HepG2 (cell line): ENCODE measurements around the gene OR1M1. TPM values are rescaled to one million over a fixed set of nuclear protein-coding genes. Genes with fewer than 3 reads are reported as not detected.

Experiments used
- ATAC-seq: fragments of 200-7000 bp; cut with Tn5 transposase; 3 replicates; pipeline ENCODE4 v1.9.1; 2020; ENCODE audit warnings: mild to moderate bottlenecking, moderate library complexity
- BruUV-seq: library from RNA; stranded (reverse); fragments of 400-500 nt; replicated peaks from 2 replicates; lab custom pipeline; 2021; lab: Mats Ljungman, UMichigan
- CTCF ChIA-PET: fragments of 300-600 bp; formaldehyde crosslinking; extraction: SDS; loops from one replicate; lab custom pipeline; 2021; ENCODE audit warnings: low total read pairs, inconsistent platforms, low intra/inter-chr PET ratio; lab: Yijun Ruan, JAX
- POLR2A ChIA-PET: fragments of 350-600 bp; sonication (Branson Sonifier 250); formaldehyde crosslinking; loops from one replicate; lab custom pipeline; 2020; ENCODE audit warnings: antibody characterized with exemption, inconsistent platforms; lab: Yijun Ruan, JAX
- DNase-seq: peaks from one replicate; pipeline ENCODE4 v3.0.0-alpha.2; 2015; ENCODE audit warnings: low spot score
- FAIRE-seq: peaks from 3 replicates; lab custom pipeline; 2011; peaks lifted over from hg19 to GRCh38; lab: Jason Lieb, UNC
- H2AFZ ChIP-seq: one replicate; pipeline ENCODE4 v1.6.1; 2011; ENCODE audit warnings: low read length, inconsistent platforms
- H3K27ac ChIP-seq: fragments of 300-600 bp; 3 replicates; pipeline ENCODE4 v1.8.0; 2011; ENCODE audit warnings: mixed run types, mild to moderate bottlenecking, mixed read lengths, low read length, inconsistent platforms; ENCODE audit not compliant: insufficient read depth; ENCODE audit errors: extremely low read length
- H3K27me3 ChIP-seq, 2 experiments: fragments of 200-600 bp in 1 of 2; 2 replicates in 1 of 2; 3 replicates in 1 of 2; pipeline versions ENCODE4 v1.6.0 to v1.8.0; 2011; ENCODE audit warnings: low read length in 2 of 2, mild to moderate bottlenecking in 2 of 2, moderate library complexity in 2 of 2, inconsistent platforms in 1 of 2; ENCODE audit not compliant: insufficient read depth in 2 of 2, control insufficient read depth in 1 of 2
- H3K36me3 ChIP-seq, 2 experiments: fragments of 200-600 bp in 1 of 2; replicated peaks in 1 of 2; 2 replicates in 1 of 2; 3 replicates in 1 of 2; pipeline versions ENCODE4 v1.5.1 to v1.8.0; 2011; ENCODE audit warnings: low read length in 2 of 2, inconsistent platforms in 1 of 2; ENCODE audit not compliant: insufficient read depth in 2 of 2, control insufficient read depth in 1 of 2
- H3K4me1 ChIP-seq: 2 replicates; pipeline ENCODE4 v1.5.1; 2012; ENCODE audit warnings: low read length, inconsistent platforms; ENCODE audit not compliant: insufficient read depth
- H3K4me2 ChIP-seq: 2 replicates; pipeline ENCODE4 v1.6.0; 2011; ENCODE audit warnings: low read depth, low read length, inconsistent platforms
- H3K4me3 ChIP-seq, 3 experiments: fragments of 200-600 bp in 1 of 3; sonication (generic), shearing (Covaris generic) in 1 of 3; replicated peaks in 1 of 3; 2 replicates each; pipeline ENCODE4 v1.5.1; 2011 to 2016; ENCODE audit warnings: low read length in 3 of 3, inconsistent platforms in 2 of 3, low read depth in 2 of 3, mild to moderate bottlenecking in 2 of 3, control low read depth in 1 of 3, mixed read lengths in 1 of 3; ENCODE audit not compliant: insufficient read depth in 1 of 3
- H3K79me2 ChIP-seq: one replicate; pipeline ENCODE4 v1.6.1; 2011; ENCODE audit warnings: low read length, inconsistent platforms; ENCODE audit not compliant: insufficient read depth
- H3K9ac ChIP-seq: 2 replicates; pipeline ENCODE4 v1.6.0; 2011; ENCODE audit warnings: mild to moderate bottlenecking, low read depth, low read length, inconsistent platforms; ENCODE audit not compliant: insufficient read depth
- H3K9me3 ChIP-seq: 2 replicates; pipeline ENCODE4 v1.5.1; 2012; ENCODE audit warnings: mild to moderate bottlenecking, low read length
- H4K20me1 ChIP-seq: 2 replicates; pipeline ENCODE4 v1.6.0; 2011; ENCODE audit warnings: inconsistent platforms, mild to moderate bottlenecking, low read length, moderate library complexity; ENCODE audit not compliant: insufficient read depth
- ATM ChIP-seq: fragments of 450-650 bp; IDR thresholded peaks from 2 replicates; pipeline ENCODE4 v1.7.1; 2017; ENCODE audit warnings: mild to moderate bottlenecking, borderline replicate concordance
- YEATS2 ChIP-seq: sonication (generic); formaldehyde crosslinking; IDR thresholded peaks from 2 replicates; pipeline ENCODE4 v1.4.0; 2020; ENCODE audit warnings: missing genetic modification reagents, borderline replicate concordance
- ZNF235 ChIP-seq: sonication (generic); formaldehyde crosslinking; IDR thresholded peaks from 2 replicates; pipeline ENCODE4 v1.8.1; 2023; ENCODE audit warnings: mild to moderate bottlenecking, missing genetic modification reagents, borderline replicate concordance
- ZNF674 ChIP-seq: sonication (generic); formaldehyde crosslinking; IDR thresholded peaks from 2 replicates; pipeline ENCODE4 v1.5.0; 2020; ENCODE audit warnings: low read depth, mild to moderate bottlenecking, missing genetic modification reagents
- ZNF781 ChIP-seq: sonication (generic); formaldehyde crosslinking; IDR thresholded peaks from 2 replicates; pipeline ENCODE4 v1.5.1; 2020; ENCODE audit warnings: borderline replicate concordance, mild to moderate bottlenecking, missing genetic modification reagents; ENCODE audit errors: not compliant biosample characterization
- WGBS: methylation state at CpG from one replicate; pipeline ENCODE4 v1.1.6; 2017; ENCODE audit warnings: low lambda C conversion rate; 5-methylcytosine and 5-hydroxymethylcytosine counted together
- in situ Hi-C: cut with HindIII; loops from 2 replicates; pipeline ENCODE4 v1.10.0; 2017; ENCODE audit warnings: low pct_unique_long_range_greater_than_20kb; ENCODE audit not compliant: extremely low pct_ligation_motif_present
- intact Hi-C: fragments of 100-400 bp; cut with micrococcal nuclease; formaldehyde crosslinking; loops from one replicate; pipeline ENCODE4 v1.10.0; 2022; ENCODE audit not compliant: unreplicated experiment
- polyA plus RNA-seq, 8 experiments: library from polyadenylated mRNA; depleted of rRNA in 3 of 8; stranded (reverse) in 7 of 8; unstranded in 1 of 8; fragments of >200 nt; fragmentation: Illumina TruSeq in 4 of 8; extraction: Trizol in 4 of 8; gene quantifications; 2 replicates each; pipeline versions ENCODE4 v1.2.1 to v1.2.3, GENCODE V29; 2011 to 2016; ENCODE audit warnings: low read depth in 4 of 8, missing spikeins in 1 of 8, mixed read lengths in 1 of 8; ENCODE audit not compliant: insufficient read depth in 1 of 8
- total RNA-seq, 5 experiments: library from RNA; depleted of rRNA; stranded (reverse); fragments of >200 nt; fragmentation: Illumina TruSeq; extraction: Trizol; gene quantifications; 2 replicates each; pipeline ENCODE4 v1.2.3, GENCODE V29; 2016; ENCODE audit warnings: low read depth in 1 of 5
- TF ChIP-seq, protein P1 (sequence below): sonication (generic); formaldehyde crosslinking; IDR thresholded peaks from 2 replicates; pipeline ENCODE4 v1.9.0; 2021; ENCODE audit warnings: missing genetic modification reagents, mild to moderate bottlenecking, borderline replicate concordance
- TF ChIP-seq, protein P2 (sequence below): sonication (generic); formaldehyde crosslinking; IDR thresholded peaks from 2 replicates; pipeline ENCODE4 v1.8.0; 2022; ENCODE audit warnings: mild to moderate bottlenecking, missing genetic modification reagents
- TF ChIP-seq, protein P3 (sequence below): sonication (generic); formaldehyde crosslinking; IDR thresholded peaks from 2 replicates; pipeline ENCODE4 v1.5.1; 2020; ENCODE audit warnings: mild to moderate bottlenecking, missing genetic modification reagents, moderate library complexity

Gene OR1M1
- total and polyA plus RNA-seq, 2 of the 13 experiments (the other 11 are each of a cell fraction or from before 2014, with no cell fraction given), result not detected

DNA sequence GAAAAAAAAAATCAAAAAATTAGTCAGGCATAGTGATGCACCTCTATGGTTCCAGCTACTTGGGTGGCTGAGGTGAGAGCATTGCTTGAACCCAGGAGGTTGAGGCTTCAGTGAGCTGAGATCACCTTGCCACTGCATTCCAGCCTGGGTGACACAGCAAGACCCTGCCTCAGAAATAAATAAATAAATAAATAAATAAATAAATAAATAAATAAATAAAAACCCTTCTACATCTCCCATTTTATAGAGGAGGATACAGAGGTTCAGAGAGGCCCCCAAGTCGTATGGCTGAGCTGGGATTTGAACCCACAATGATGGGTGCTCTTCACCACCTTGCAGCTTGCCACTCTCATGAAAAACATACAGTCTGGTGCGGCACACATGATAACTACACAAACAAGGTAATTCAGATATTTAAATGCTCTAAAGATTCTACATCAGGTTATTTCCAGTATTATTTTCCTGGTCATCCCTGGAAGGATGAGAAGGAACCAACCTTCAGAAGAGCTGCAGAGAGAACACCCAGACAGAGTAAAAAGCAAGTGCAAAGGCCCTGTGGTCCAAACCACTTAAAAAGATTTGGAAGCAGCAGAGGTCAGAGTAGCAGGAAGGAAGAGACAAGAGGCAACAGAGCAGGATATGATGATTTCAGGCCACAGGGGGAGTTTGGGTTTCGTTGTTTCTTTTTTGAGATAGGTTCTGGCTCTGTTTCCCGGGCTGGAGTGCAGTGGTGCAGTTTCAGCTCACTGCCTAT lies 29.2 kb upstream of the OR1M1 start (continued):
- TF ChIP-seq ATM, result no peak
- TF ChIP-seq, protein P1, sequence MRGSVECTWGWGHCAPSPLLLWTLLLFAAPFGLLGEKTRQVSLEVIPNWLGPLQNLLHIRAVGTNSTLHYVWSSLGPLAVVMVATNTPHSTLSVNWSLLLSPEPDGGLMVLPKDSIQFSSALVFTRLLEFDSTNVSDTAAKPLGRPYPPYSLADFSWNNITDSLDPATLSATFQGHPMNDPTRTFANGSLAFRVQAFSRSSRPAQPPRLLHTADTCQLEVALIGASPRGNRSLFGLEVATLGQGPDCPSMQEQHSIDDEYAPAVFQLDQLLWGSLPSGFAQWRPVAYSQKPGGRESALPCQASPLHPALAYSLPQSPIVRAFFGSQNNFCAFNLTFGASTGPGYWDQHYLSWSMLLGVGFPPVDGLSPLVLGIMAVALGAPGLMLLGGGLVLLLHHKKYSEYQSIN, result no peak
- TF ChIP-seq, all 625 proteins: peak for 0

DNA sequence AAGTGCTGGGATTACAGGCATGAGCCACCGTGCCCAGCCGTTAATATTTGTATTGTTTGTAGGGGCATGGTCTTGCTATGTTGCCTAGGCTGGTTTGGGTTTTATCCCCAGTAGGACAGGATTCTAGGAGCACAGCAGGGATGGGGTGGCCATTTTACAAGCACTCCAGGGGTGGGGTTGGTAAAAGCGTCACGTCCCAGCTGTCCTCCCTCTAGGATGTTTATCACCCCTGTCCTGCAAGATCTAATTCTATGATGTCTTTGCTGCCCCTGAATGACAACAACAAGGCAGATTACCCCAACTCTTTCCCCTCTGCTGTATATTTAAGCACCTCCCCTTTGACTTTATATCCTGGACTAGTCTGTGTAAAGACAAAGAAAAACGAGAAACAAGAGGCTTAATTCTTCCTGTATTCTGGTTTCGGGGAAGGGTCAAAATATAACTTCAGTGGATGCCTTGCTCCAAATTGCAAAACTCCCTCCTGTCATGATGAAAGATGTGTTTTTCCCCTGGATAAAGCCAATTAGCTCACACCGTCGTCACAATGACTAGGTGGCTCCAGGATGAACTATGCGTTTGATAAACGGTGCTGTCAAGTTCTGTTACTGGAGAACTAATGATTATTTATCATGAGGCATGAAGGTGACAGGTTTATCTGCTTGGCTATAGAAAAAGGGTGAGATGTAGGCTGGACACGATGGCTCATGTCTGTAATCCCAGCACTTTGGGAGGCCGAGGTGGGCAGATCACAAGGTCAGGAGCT lies 27.8 kb upstream of the OR1M1 start:
- TF ChIP-seq ZNF674 (no peak), ZNF781 (CRISPR knock-in tag) (no peak), YEATS2 (CRISPR knock-in tag) (no peak), ZNF235 (CRISPR knock-in tag) (no peak)
- TF ChIP-seq, protein P2, sequence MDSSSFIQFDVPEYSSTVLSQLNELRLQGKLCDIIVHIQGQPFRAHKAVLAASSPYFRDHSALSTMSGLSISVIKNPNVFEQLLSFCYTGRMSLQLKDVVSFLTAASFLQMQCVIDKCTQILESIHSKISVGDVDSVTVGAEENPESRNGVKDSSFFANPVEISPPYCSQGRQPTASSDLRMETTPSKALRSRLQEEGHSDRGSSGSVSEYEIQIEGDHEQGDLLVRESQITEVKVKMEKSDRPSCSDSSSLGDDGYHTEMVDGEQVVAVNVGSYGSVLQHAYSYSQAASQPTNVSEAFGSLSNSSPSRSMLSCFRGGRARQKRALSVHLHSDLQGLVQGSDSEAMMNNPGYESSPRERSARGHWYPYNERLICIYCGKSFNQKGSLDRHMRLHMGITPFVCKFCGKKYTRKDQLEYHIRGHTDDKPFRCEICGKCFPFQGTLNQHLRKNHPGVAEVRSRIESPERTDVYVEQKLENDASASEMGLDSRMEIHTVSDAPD, result no peak
- TF ChIP-seq, protein P3, sequence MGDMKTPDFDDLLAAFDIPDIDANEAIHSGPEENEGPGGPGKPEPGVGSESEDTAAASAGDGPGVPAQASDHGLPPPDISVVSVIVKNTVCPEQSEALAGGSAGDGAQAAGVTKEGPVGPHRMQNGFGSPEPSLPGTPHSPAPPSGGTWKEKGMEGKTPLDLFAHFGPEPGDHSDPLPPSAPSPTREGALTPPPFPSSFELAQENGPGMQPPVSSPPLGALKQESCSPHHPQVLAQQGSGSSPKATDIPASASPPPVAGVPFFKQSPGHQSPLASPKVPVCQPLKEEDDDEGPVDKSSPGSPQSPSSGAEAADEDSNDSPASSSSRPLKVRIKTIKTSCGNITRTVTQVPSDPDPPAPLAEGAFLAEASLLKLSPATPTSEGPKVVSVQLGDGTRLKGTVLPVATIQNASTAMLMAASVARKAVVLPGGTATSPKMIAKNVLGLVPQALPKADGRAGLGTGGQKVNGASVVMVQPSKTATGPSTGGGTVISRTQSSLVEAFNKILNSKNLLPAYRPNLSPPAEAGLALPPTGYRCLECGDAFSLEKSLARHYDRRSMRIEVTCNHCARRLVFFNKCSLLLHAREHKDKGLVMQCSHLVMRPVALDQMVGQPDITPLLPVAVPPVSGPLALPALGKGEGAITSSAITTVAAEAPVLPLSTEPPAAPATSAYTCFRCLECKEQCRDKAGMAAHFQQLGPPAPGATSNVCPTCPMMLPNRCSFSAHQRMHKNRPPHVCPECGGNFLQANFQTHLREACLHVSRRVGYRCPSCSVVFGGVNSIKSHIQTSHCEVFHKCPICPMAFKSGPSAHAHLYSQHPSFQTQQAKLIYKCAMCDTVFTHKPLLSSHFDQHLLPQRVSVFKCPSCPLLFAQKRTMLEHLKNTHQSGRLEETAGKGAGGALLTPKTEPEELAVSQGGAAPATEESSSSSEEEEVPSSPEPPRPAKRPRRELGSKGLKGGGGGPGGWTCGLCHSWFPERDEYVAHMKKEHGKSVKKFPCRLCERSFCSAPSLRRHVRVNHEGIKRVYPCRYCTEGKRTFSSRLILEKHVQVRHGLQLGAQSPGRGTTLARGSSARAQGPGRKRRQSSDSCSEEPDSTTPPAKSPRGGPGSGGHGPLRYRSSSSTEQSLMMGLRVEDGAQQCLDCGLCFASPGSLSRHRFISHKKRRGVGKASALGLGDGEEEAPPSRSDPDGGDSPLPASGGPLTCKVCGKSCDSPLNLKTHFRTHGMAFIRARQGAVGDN (CRISPR knock-in tag), result no peak
- no peak overlapping the region for H3K27ac ChIP-seq
- in situ Hi-C loops (no loop called here), intact Hi-C loops (no loop called here)
- ATAC-seq (no peak), DNase-seq (no peak), FAIRE-seq (no peak)
- POLR2A ChIA-PET, result no interaction called here
- BruUV-seq, result no TSS peak
- no peak overlapping the region for H3K4me3 ChIP-seq
- H3K4me1 ChIP-seq, result no peaks in the 10 kb centered on the region
- no peaks in the 10 kb centered on the region for H3K27me3 ChIP-seq
- WGBS, result 42% methylated on average over 12 of the region's 12 CpGs
- H3K79me2 ChIP-seq, result no peaks in the 10 kb centered on the region
- H3K4me2 ChIP-seq, result no peak overlapping the region
- H4K20me1 ChIP-seq, result no peaks in the 10 kb centered on the region
- no peak overlapping the region for H2AFZ ChIP-seq
- H3K36me3 ChIP-seq, result no peaks in the 10 kb centered on the region
- CTCF ChIA-PET, result no interaction called here
- no peaks in the 10 kb centered on the region for H3K9me3 ChIP-seq
- H3K9ac ChIP-seq, result no peak overlapping the region
